Astrocyte of the hippocampus (primary cell): ENCODE measurements around the gene PTTG2.

Source experiments
- DNase-seq: peaks from one replicate; pipeline ENCODE4 v3.0.0; 2011; ENCODE audit warnings: low read depth, low spot score

The PTTG2 gene

GRCh38 chr4:37985730-37986275 is 25.6 kb downstream of the PTTG2 start:
- no peak for DNase-seq

- peak; percentile 67 for DNase-seq
Observed at GRCh38 chr4:37988670-37989069, 28.5 kb downstream of the PTTG2 start.

GRCh38 chr4:37989398-37990260 is 29.4 kb downstream of the PTTG2 start:
- DNase-seq: no peak

- no peak for DNase-seq
Observed at GRCh38 chr4:37990731-37991245, 30.6 kb downstream of the PTTG2 start.

- DNase-seq: no peak
Observed at GRCh38 chr4:37991623-37992410, 31.6 kb downstream of the PTTG2 start.

GRCh38 chr4:37993806-37994205 is 33.6 kb downstream of the PTTG2 start:
- no peak for DNase-seq

- DNase-seq: no peak
Observed at GRCh38 chr4:37994569-37994968, 34.4 kb downstream of the PTTG2 start.

GRCh38 chr4:37995299-37995821 is 35.2 kb downstream of the PTTG2 start:
- no peak for DNase-seq

GRCh38 chr4:37995981-37996775 is 36.0 kb downstream of the PTTG2 start:
- no peak for DNase-seq

GRCh38 chr4:37998226-37998625 is 38.0 kb downstream of the PTTG2 start:
- no peak for DNase-seq

- DNase-seq: no peak
Observed at GRCh38 chr4:37999000-37999716, 39.0 kb downstream of the PTTG2 start.

- no peak for DNase-seq
Observed at GRCh38 chr4:37999965-38000364, 39.8 kb downstream of the PTTG2 start.

GRCh38 chr4:38001927-38002326 is 41.7 kb downstream of the PTTG2 start:
- no peak for DNase-seq

GRCh38 chr4:38002451-38003071 is 42.4 kb downstream of the PTTG2 start:
- peak; percentile 31 for DNase-seq

GRCh38 chr4:38003102-38003501 is 42.9 kb downstream of the PTTG2 start:
- no peak for DNase-seq

- DNase-seq: no peak
Observed at GRCh38 chr4:38003628-38004027, 43.4 kb downstream of the PTTG2 start.

GRCh38 chr4:38004062-38004461 is 43.9 kb downstream of the PTTG2 start:
- DNase-seq: peak; percentile 82

- peak; percentile 26 for DNase-seq
Observed at GRCh38 chr4:38004887-38005286, 44.7 kb downstream of the PTTG2 start.

- no peak for DNase-seq
Observed at GRCh38 chr4:38005637-38006036, 45.4 kb downstream of the PTTG2 start.

GRCh38 chr4:38007645-38008044 is 47.4 kb downstream of the PTTG2 start:
- no peak for DNase-seq
